PFSK-1 (cell line): ENCODE measurements around the gene E2F4.

Experiments used
- FOXP2 ChIP-seq: optimal IDR thresholded peaks from 2 replicates; pipeline ENCODE3; 2011; ENCODE audit warnings: borderline replicate concordance, control low read depth, inconsistent platforms; ENCODE audit not compliant: insufficient read depth; ENCODE audit errors: extremely low read length, extremely low read depth
- POLR2AphosphoS5 ChIP-seq: IDR thresholded peaks from 2 replicates; pipeline ENCODE4 v1.6.1; 2012; ENCODE audit warnings: low read depth, mild to moderate bottlenecking, control low read depth, low read length, moderate library complexity
- REST ChIP-seq, 2 experiments: IDR thresholded peaks; 2 replicates each; pipeline versions ENCODE4 v1.6.1 to v1.8.0; 2011 to 2012; ENCODE audit warnings: low read depth in 2 of 2, low read length in 2 of 2, control low read depth in 1 of 2, inconsistent platforms in 1 of 2, mild to moderate bottlenecking in 1 of 2, moderate library complexity in 1 of 2; ENCODE audit not compliant: insufficient read depth in 1 of 2
- SIN3A ChIP-seq: IDR thresholded peaks from 2 replicates; pipeline ENCODE4 v1.6.1; 2012; ENCODE audit warnings: mild to moderate bottlenecking, low read length, moderate library complexity, borderline replicate concordance; ENCODE audit not compliant: insufficient read depth
- TAF1 ChIP-seq: IDR thresholded peaks from 2 replicates; pipeline ENCODE4 v1.6.1; 2012; ENCODE audit warnings: low read length, control low read depth, borderline replicate concordance; ENCODE audit not compliant: insufficient read depth

E2F4 gene

GRCh38 chr16:67181346-67181745, 10.6 kb upstream of the E2F4 start:
- TF ChIP-seq TAF1 = no peak
- TF ChIP-seq SIN3A = no peak
- no peak for TF ChIP-seq FOXP2
- TF ChIP-seq POLR2AphosphoS5 = no peak
- no peak for TF ChIP-seq REST (IDR thresholded peaks at IDR 0.05; ENCODE audit: insufficient read depth in 1 of 2, low read depth in 2 of 2, low read length in 2 of 2)

DNA sequence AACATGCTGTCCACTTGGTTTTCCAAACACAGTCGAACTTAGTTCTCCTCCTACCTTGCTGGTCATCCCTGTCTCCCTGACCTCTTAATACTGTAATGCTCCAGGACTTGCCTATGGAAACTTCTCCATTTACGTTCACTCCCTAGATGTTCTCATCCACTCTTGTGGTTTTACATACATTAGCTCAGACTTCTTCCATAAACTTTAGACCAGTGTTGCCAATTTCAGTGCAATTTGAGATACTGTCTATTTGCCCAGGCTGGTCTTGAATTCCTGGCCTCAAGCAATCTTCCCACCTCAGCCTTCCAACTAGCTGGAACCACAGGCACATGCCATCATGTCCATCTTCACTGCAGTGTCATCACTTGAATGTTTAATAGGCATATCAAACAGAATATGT, 9.7 kb upstream of the E2F4 start:
- TF ChIP-seq FOXP2 = no peak
- no peak for TF ChIP-seq POLR2AphosphoS5
- no peak for TF ChIP-seq REST (IDR thresholded peaks at IDR 0.05; ENCODE audit: insufficient read depth in 1 of 2, low read depth in 2 of 2, low read length in 2 of 2)
- TF ChIP-seq SIN3A = no peak
- TF ChIP-seq TAF1 = no peak

DNA sequence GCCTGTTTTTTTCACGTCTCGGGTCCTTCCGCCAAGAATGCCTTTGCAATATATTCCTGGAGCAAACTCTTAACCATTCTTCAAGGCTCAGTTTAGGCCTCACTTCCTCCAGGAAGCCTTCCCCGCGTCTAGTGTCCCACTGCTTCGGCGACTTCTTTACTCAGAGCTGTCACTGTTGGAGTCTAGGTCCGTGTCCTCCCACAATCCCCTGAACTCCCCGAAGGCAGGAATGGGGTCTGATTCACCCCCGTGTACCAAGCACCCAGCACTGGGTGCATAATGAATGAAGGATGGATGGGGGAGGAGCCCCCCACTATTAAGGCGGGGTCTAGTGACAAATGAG, 8.7 kb upstream of the E2F4 start:
- TF ChIP-seq REST (IDR thresholded peaks at IDR 0.05; ENCODE audit: insufficient read depth in 1 of 2, low read depth in 2 of 2, low read length in 2 of 2) (no peak), POLR2AphosphoS5 (peak; percentile 16; the same call in 1 of the 2 replicates)

GRCh38 chr16:67183627-67184452, 8.1 kb upstream of the E2F4 start, which contains the start of gene MATCAP1:
TSS of gene MATCAP1 (minus strand) at chr16:67183963. CDS start at chr16:67180610, 3,353 bp downstream.
- TF ChIP-seq POLR2AphosphoS5 (peak; percentile 66; the same call in 1 of the 2 replicates), FOXP2 (no peak), TAF1 (no peak), REST (IDR thresholded peaks at IDR 0.05; ENCODE audit: insufficient read depth in 1 of 2, low read depth in 2 of 2, low read length in 2 of 2) (peak in 1 of 2 experiments; percentile 53; a peak in 2 of 4 replicates), SIN3A (peak; percentile 4; the same call in 1 of the 2 replicates)

- no peak for TF ChIP-seq TAF1
- TF ChIP-seq REST (IDR thresholded peaks at IDR 0.05; ENCODE audit: insufficient read depth in 1 of 2, low read depth in 2 of 2, low read length in 2 of 2) = no peak
- no peak for TF ChIP-seq FOXP2
- TF ChIP-seq SIN3A = no peak
- no peak for TF ChIP-seq POLR2AphosphoS5
These were observed 7.4 kb upstream of the E2F4 start for GRCh38 chr16:67184453-67184994.
